Neural cell (in vitro differentiated cells): Measurements from ENCODE around the gene REXO1.

Experiments
- CTCF ChIP-seq: fragments of 450-650 bp; IDR thresholded peaks from 2 replicates; pipeline ENCODE4 v1.5.1; 2014; ENCODE audit warnings: antibody characterized with exemption, mild to moderate bottlenecking, moderate library complexity; ENCODE audit not compliant: poor library complexity, severe bottlenecking
- EP300 ChIP-seq: fragments of 450-650 bp; conservative IDR thresholded peaks from 2 replicates; pipeline ENCODE4 v1.6.1; 2014; ENCODE audit warnings: antibody characterized with exemption, mild to moderate bottlenecking, moderate library complexity; ENCODE audit not compliant: poor library complexity, severe bottlenecking
- EZH2 ChIP-seq: fragments of 200-600, 300-800 bp; shearing (Covaris generic), sonication (generic); IDR thresholded peaks from 2 replicates; pipeline ENCODE4 v1.6.1; 2014; ENCODE audit warnings: antibody characterized with exemption, low read length, borderline replicate concordance, mild to moderate bottlenecking; ENCODE audit not compliant: insufficient read depth, poor library complexity, severe bottlenecking
- MXI1 ChIP-seq: fragments of 450-650 bp; conservative IDR thresholded peaks from 2 replicates; pipeline ENCODE4 v1.6.1; 2014; ENCODE audit warnings: antibody characterized with exemption, mild to moderate bottlenecking; ENCODE audit not compliant: poor library complexity, severe bottlenecking
- POLR2AphosphoS5 ChIP-seq: IDR thresholded peaks from 2 replicates; pipeline ENCODE4 v1.6.1; 2012
- RAD21 ChIP-seq: fragments of 450-650 bp; conservative IDR thresholded peaks from 2 replicates; pipeline ENCODE4 v1.6.1; 2014; ENCODE audit warnings: antibody characterized with exemption, mild to moderate bottlenecking, moderate library complexity
- REST ChIP-seq: IDR thresholded peaks from 2 replicates; pipeline ENCODE4 v1.6.1; 2012; ENCODE audit warnings: borderline replicate concordance
- SMC3 ChIP-seq: fragments of 450-650 bp; conservative IDR thresholded peaks from 2 replicates; pipeline ENCODE4 v1.6.1; 2014; ENCODE audit warnings: antibody characterized with exemption, mild to moderate bottlenecking, moderate library complexity; ENCODE audit not compliant: poor library complexity
- TAF1 ChIP-seq: IDR thresholded peaks from 2 replicates; pipeline ENCODE4 v1.6.1; 2012; ENCODE audit warnings: low read depth

GRCh38 chr19:1830568-1830967 lies 17.7 kb downstream of the REXO1 start:
- TF ChIP-seq EZH2 = no peak
- no peak for TF ChIP-seq SMC3
- TF ChIP-seq CTCF = no peak
- no peak for TF ChIP-seq EP300
- no peak for TF ChIP-seq RAD21
- TF ChIP-seq TAF1 = no peak
- no peak for TF ChIP-seq POLR2AphosphoS5
- TF ChIP-seq REST = no peak
- no peak for TF ChIP-seq MXI1
